Right lobe of liver (tissue), 6 donors: ENCODE data around the gene BCL2L1. TPM values are rescaled to one million over a fixed set of nuclear protein-coding genes. Genes with fewer than 3 reads are reported as not detected.

Source experiments
- ATAC-seq, 4 donors: fragments of 200-7000 bp; cut with Tn5 transposase; one replicate each; pipeline ENCODE4 v1.9.1; 2020; ENCODE audit warnings: mild to moderate bottlenecking in 4 of 4, moderate library complexity in 4 of 4
- DNase-seq, 3 donors: peaks; one replicate each; pipeline ENCODE4 v3.0.0-alpha.2; 2020
- H3K27ac ChIP-seq, 3 donors: fragments of 200-600 bp; one replicate each; pipeline ENCODE4 v1.8.0; 2022
- H3K27me3 ChIP-seq, 2 donors: fragments of 200-600 bp; one replicate each; pipeline ENCODE4 v1.8.0; 2022
- H3K36me3 ChIP-seq, 4 donors: fragments of 200-600 bp; sonication (generic) in 1 of 4; one replicate each; pipeline versions ENCODE4 v1.5.1 to v1.8.0; 2017 to 2022; ENCODE audit warnings: control low read depth in 1 of 4
- H3K4me1 ChIP-seq, 4 donors: fragments of 200-600 bp; sonication (generic) in 1 of 4; one replicate each; pipeline versions ENCODE4 v1.5.1 to v1.8.0; 2017 to 2022; ENCODE audit warnings: control low read depth in 1 of 4
- H3K4me3 ChIP-seq, 3 donors: fragments of 200-600 bp; one replicate each; pipeline ENCODE4 v1.8.0; 2022
- H3K9me3 ChIP-seq, 4 donors: fragments of 200-600 bp; sonication (generic) in 1 of 4; one replicate each; pipeline versions ENCODE4 v1.5.1 to v1.8.0; 2017 to 2022; ENCODE audit warnings: control low read depth in 1 of 4
- POLR2A ChIP-seq: fragments of 450-650 bp; IDR thresholded peaks from one replicate; pipeline ENCODE4 v1.6.1; 2017; ENCODE audit warnings: antibody characterized with exemption, mild to moderate bottlenecking
- WGBS: methylation state at CpG from one replicate; pipeline ENCODE4 v1.1.6; 2018; ENCODE audit warnings: low coverage, low lambda C conversion rate; ENCODE audit not compliant: insufficient coverage; ENCODE audit errors: missing lambda C conversion rate; 5-methylcytosine and 5-hydroxymethylcytosine counted together
- intact Hi-C, 2 donors: fragments of 100-400 bp; cut with DNase I; formaldehyde crosslinking; loops; one replicate each; pipeline versions ENCODE4 v1.11.2 to v1.14.1; 2022
- total RNA-seq, 6 experiments: library from RNA; depleted of rRNA in 2 of 6; stranded (reverse); fragments of >200 nt in 2 of 6; fragmentation: NEBNext Ultra II Directional in 3 of 6; extraction: Animal tissue kit (Norgen Biotek cat#: 25700) in 3 of 6; gene quantifications; one replicate each; pipeline versions ENCODE4 v1.1.0 to v1.2.4, GENCODE V29; 2016 to 2023
- TF ChIP-seq, protein P1 (sequence below), 4 donors: fragments of 200-600 bp in 3 of 4; fragments of 450-650 bp in 1 of 4; IDR thresholded peaks; one replicate each; pipeline versions ENCODE4 v1.5.1 to v1.8.0; 2016 to 2022; ENCODE audit warnings: antibody characterized with exemption in 4 of 4, mild to moderate bottlenecking in 2 of 4
- donor health status: DM: no; HTN: yes; CAD: no.
- donor health status: DM: no; HTN: no; CAD: no.
- donor health status: DM: no; HTN: no; CAD: no.
- donor health status: DM: no; HTN: yes; CAD: no.
- donor health status: DM: no; HTN: yes; CAD: no.

BCL2L1 gene
- total RNA-seq, 6 experiments from 2014 or later, result 30.5 to 96.1 (median 63.4) TPM

DNA sequence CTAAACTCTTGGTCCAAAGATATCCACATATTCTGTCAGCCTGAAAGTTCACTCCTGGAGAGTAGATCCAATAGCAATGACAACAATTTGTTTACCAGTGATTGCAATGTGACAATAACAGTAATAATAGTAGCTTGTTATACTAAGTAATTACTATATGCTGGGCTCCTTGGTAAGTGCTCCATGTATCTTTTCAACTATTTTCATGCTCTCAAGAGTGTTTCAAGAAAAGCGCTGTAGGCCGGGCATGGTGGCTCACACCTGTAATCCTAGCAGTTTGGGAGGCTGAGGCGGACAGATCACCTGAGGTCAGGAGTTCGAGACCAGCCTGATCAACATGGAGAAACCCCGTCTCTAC lies 15.4 kb downstream of the BCL2L1 start:
- no peaks in the 10 kb centered on the region for H3K27me3 ChIP-seq
- no peak for DNase-seq
- intact Hi-C loops, result no loop called here
- peak overlapping the region in 1 of 3 donors; percentile 56 for H3K27ac ChIP-seq
- peaks cover 0 to 74% (median 36%) of the 10 kb centered on the region in 4 donors for H3K4me1 ChIP-seq
- 98% methylated on average over 5 of the region's 5 CpGs for WGBS
- peaks cover 0 to 8% (median 2%) of the 10 kb centered on the region in 4 donors for H3K36me3 ChIP-seq
- no peaks in the 10 kb centered on the region for H3K9me3 ChIP-seq
- no peak for ATAC-seq
- TF ChIP-seq, protein P1, sequence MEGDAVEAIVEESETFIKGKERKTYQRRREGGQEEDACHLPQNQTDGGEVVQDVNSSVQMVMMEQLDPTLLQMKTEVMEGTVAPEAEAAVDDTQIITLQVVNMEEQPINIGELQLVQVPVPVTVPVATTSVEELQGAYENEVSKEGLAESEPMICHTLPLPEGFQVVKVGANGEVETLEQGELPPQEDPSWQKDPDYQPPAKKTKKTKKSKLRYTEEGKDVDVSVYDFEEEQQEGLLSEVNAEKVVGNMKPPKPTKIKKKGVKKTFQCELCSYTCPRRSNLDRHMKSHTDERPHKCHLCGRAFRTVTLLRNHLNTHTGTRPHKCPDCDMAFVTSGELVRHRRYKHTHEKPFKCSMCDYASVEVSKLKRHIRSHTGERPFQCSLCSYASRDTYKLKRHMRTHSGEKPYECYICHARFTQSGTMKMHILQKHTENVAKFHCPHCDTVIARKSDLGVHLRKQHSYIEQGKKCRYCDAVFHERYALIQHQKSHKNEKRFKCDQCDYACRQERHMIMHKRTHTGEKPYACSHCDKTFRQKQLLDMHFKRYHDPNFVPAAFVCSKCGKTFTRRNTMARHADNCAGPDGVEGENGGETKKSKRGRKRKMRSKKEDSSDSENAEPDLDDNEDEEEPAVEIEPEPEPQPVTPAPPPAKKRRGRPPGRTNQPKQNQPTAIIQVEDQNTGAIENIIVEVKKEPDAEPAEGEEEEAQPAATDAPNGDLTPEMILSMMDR (IDR thresholded peaks at IDR 0.05), result no peak
- TF ChIP-seq POLR2A, result no peak
- H3K4me3 ChIP-seq, result no peak overlapping the region

DNA sequence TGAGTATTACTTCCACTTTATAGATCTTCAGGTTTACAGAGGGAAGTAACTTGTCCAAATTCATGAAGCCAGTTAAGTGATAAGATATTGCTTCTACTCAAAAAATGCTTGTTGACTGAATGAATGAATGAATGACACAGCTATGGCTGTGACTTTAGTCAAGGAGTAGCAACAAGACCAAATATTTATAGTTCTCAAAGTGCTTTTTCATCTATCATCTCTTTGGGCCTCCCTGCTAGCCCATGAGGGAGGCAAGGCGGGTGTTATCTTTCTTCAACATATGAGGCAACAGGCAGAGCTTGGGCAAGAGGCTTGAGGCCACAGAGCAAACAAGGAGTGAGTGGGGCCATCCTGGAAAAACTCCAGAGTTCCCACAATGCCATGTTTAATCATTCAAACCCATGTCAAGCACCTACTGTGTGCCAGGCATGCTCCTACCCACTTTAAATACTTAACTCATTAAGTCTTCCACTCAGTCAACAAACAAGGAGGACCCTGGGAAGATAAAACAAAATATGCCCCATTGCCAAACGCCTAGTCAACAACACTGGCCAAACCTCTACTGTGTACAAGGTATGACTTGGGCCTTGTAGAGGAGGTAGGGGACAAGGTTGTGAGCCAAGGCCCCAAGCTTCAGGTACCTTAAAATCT lies 15.9 kb downstream of the BCL2L1 start:
- peak; percentile 34 to 75 (median 54) for ATAC-seq
- H3K4me1 ChIP-seq, result peaks cover 0 to 74% (median 33%) of the 10 kb centered on the region in 4 donors
- whole genome bisulfite sequencing, result 34% methylated on average over 2 of the region's 2 CpGs
- H3K4me3 ChIP-seq, result no peak overlapping the region
- intact Hi-C loops, result no loop called here
- no peaks in the 10 kb centered on the region for H3K27me3 ChIP-seq
- DNase-seq, result peak in 2 of 3 donors; percentile 45 to 62
- H3K36me3 ChIP-seq, result peaks cover 0 to 8% (median 2%) of the 10 kb centered on the region in 4 donors
- peak; percentile 6 for TF ChIP-seq POLR2A
- TF ChIP-seq, protein P1 (IDR thresholded peaks at IDR 0.05), result no peak
- H3K9me3 ChIP-seq, result no peaks in the 10 kb centered on the region
- H3K27ac ChIP-seq, result peak overlapping the region in 1 of 3 donors; percentile 56

DNA sequence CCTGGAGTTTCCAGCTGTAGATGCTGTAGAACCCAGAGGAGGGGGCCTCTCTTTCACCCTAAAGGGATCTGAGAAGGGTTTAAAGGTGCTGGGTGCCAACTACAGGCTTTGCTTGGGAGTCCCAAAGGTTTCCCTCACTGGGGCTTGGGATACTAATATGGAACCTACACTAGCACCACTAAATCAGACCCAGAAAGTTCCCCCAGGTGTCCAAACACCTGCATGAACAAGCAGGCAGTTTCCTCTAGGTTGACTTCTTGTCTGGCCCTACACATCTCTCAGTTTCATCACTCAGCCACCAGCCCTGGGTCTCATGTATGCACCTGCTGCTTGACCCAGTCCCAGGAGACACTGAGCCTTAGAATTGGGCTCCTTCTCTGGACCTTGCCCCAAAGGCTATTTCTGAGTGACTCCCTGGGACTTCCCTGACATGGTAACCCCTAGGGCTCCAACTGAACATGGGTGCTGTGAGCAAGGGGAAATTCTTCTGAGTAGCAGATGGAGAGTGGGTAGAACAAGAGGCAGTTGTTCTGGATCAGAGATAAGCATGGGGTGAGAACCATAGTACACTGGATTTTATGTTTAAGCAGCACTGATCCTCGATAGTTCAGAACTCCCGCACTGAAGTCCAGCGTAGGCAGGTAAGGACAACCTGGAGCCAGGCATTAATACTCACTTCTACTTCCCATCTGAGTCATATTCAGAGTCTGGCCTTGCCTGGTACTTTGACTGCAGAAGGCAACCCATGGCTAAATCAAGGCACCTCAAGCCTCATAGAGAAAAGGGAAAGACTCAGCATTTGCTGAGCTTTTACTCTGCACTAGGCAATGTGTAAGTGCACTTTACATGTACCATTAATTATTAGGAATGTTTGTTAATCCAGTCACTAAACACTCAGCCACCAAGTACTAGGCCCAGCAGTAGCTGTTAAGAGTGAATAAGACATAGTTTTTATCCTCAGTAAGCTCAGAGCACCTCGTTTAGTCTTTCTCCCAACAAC lies 16.8 kb downstream of the BCL2L1 start:
- peaks cover 0 to 68% (median 29%) of the 10 kb centered on the region in 4 donors for H3K4me1 ChIP-seq
- H3K4me3 ChIP-seq, result no peak overlapping the region
- TF ChIP-seq, protein P1 (IDR thresholded peaks at IDR 0.05), result no peak
- H3K27me3 ChIP-seq, result no peaks in the 10 kb centered on the region
- 64% methylated on average over 4 of the region's 4 CpGs for WGBS
- no peak for ATAC-seq
- peak overlapping the region in 2 of 3 donors; percentile 7 to 56 for H3K27ac ChIP-seq
- no peaks in the 10 kb centered on the region for H3K9me3 ChIP-seq
- no peak for DNase-seq
- peaks cover 0 to 8% (median 2%) of the 10 kb centered on the region in 4 donors for H3K36me3 ChIP-seq
- intact Hi-C loops, result no loop called here

DNA sequence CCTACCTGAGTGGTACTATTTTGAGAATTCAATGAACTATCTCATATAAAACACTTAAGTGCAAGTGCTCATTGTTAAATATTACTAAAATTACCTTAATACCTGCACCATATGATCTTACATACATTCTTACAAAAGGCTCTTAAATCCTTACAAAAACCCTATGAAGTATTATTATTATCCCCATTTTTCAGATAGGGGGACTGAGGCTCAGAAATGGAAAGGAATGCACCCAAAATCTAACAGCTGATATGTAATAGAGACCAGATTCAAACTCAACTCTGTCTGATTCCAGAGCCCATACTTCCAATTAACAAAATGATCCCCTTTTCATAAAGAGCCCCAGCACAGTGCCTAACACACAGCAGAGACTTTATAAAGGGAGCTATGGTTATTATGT lies 17.5 kb downstream of the BCL2L1 start:
- DNase-seq (no peak), ATAC-seq (no peak)
- intact Hi-C loops, result no loop called here
- Histone ChIP-seq H3K9me3 (no peaks in the 10 kb centered on the region), H3K27ac (peak overlapping the region; percentile 7 to 56 (median 56)), H3K4me3 (no peak overlapping the region), H3K4me1 (peaks cover 0 to 69% (median 29%) of the 10 kb centered on the region in 4 donors), H3K36me3 (peaks cover 0 to 8% (median 2%) of the 10 kb centered on the region in 4 donors), H3K27me3 (no peaks in the 10 kb centered on the region)
- TF ChIP-seq, protein P1 (IDR thresholded peaks at IDR 0.05), result no peak
- no peak for TF ChIP-seq POLR2A
